Measurements from ENCODE around the gene DCAF8.

DNA sequence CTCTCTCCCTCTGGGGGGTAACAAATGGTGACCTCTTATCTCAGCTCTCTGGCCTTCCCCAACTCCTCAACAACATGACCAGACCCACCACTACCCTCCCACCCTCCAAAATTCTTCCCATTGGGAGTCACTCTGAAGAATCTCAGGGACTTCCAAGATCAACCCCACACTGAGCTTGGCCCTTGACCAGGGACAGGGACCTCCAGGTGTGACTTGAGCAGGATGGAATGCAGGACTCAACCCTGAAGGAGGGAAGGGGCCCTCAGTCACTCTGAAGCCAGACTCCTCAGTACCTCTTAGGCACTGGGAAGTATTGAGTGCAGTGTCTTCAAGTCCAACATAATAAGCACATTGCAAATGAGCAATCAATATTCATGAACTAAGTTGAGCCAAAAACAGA lies 70.1 kb downstream of the DCAF8 start:
- TF ChIP-seq, protein P1, sequence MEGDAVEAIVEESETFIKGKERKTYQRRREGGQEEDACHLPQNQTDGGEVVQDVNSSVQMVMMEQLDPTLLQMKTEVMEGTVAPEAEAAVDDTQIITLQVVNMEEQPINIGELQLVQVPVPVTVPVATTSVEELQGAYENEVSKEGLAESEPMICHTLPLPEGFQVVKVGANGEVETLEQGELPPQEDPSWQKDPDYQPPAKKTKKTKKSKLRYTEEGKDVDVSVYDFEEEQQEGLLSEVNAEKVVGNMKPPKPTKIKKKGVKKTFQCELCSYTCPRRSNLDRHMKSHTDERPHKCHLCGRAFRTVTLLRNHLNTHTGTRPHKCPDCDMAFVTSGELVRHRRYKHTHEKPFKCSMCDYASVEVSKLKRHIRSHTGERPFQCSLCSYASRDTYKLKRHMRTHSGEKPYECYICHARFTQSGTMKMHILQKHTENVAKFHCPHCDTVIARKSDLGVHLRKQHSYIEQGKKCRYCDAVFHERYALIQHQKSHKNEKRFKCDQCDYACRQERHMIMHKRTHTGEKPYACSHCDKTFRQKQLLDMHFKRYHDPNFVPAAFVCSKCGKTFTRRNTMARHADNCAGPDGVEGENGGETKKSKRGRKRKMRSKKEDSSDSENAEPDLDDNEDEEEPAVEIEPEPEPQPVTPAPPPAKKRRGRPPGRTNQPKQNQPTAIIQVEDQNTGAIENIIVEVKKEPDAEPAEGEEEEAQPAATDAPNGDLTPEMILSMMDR (IDR thresholded peaks at IDR 0.05), result no peak
- TF ChIP-seq POLR2A (IDR thresholded peaks at IDR 0.05), result no peak
